Small intestine (tissue), 7 donors: ENCODE data around the gene CYP2C8. TPM values are rescaled to one million over a fixed set of nuclear protein-coding genes. Genes with fewer than 3 reads are reported as not detected.
"Not testable (repeated sequence)": the region's sequence is repeated elsewhere in the genome, so short reads cannot be mapped to it uniquely, and the experiment has no call there.

Experiments
- DNase-seq, 2 donors: peaks; one replicate each; pipeline versions ENCODE4 v3.0.0 to v3.0.0-alpha.2; 2013
- FAIRE-seq: peaks from 2 replicates; lab custom pipeline; 2012; peaks lifted over from hg19 to GRCh38; lab: Jason Lieb, UNC
- H3K27ac ChIP-seq, 3 donors: one replicate each; pipeline ENCODE4 v1.5.1; 2013; ENCODE audit warnings: low read length in 2 of 3, mild to moderate bottlenecking in 2 of 3, control low read depth in 1 of 3, inconsistent platforms in 1 of 3, low read depth in 1 of 3, moderate library complexity in 1 of 3
- H3K27me3 ChIP-seq, 3 donors: one replicate each; pipeline ENCODE4 v1.6.1; 2013; ENCODE audit warnings: low read length in 3 of 3, inconsistent platforms in 1 of 3; ENCODE audit not compliant: control insufficient read depth in 3 of 3, insufficient read depth in 3 of 3
- H3K36me3 ChIP-seq, 3 donors: one replicate each; pipeline ENCODE4 v1.6.1; 2013; ENCODE audit warnings: low read length in 3 of 3, inconsistent platforms in 1 of 3, low read depth in 1 of 3, mild to moderate bottlenecking in 1 of 3, moderate library complexity in 1 of 3; ENCODE audit not compliant: control insufficient read depth in 3 of 3, insufficient read depth in 2 of 3
- H3K4me1 ChIP-seq, 3 donors: one replicate each; pipeline ENCODE4 v1.6.1; 2013; ENCODE audit warnings: low read length in 2 of 3, inconsistent platforms in 1 of 3, low read depth in 1 of 3, mild to moderate bottlenecking in 1 of 3, moderate library complexity in 1 of 3; ENCODE audit not compliant: control insufficient read depth in 3 of 3, insufficient read depth in 2 of 3
- H3K4me3 ChIP-seq, 3 donors: one replicate each; pipeline ENCODE4 v1.5.1; 2013; ENCODE audit warnings: low read length in 3 of 3, control low read depth in 1 of 3, inconsistent platforms in 1 of 3, low read depth in 1 of 3, mild to moderate bottlenecking in 1 of 3, moderate library complexity in 1 of 3
- H3K9me3 ChIP-seq, 2 donors: one replicate each; pipeline ENCODE4 v1.6.1; 2013; ENCODE audit warnings: low read depth in 1 of 2, low read length in 1 of 2; ENCODE audit not compliant: control insufficient read depth in 2 of 2, insufficient read depth in 1 of 2
- WGBS, 3 donors: extraction: QIAGEN DNeasy Blood & Tissue Kit; methylation state at CpG; one replicate each; pipeline ENCODE4 v1.1.7; 2013; 5-methylcytosine and 5-hydroxymethylcytosine counted together
- polyA plus RNA-seq, 4 donors: library from polyadenylated mRNA; stranded (reverse) in 3 of 4; unstranded in 1 of 4; fragments of 200-250 nt in 3 of 4; fragments of 120-200 nt in 1 of 4; gene quantifications; one replicate each; pipeline versions ENCODE4 v1.2.1 to v1.2.3, GENCODE V29; 2013
- donor health status: healthy with polysubstance abuse.
- donor health status: control.
- donor health status: control.
- donor health status: Bipolar disorder and iron deficiency.
- donor health status: healthy.

Gene CYP2C8
- polyA plus RNA-seq, 4 donors = 0.21 to 24.4 (median 3.1) TPM; not detected in 1

- not testable (repeated sequence) for H3K4me1 ChIP-seq, H3K36me3 ChIP-seq, H3K4me3 ChIP-seq, H3K27me3 ChIP-seq, H3K27ac ChIP-seq, FAIRE-seq, DNase-seq
- WGBS, 3 donors = 77 to 88% (median 80%) methylated on average over 4 of the region's 4 CpGs
- H3K9me3 ChIP-seq = peaks cover 0 to 11% of the 10 kb centered on the region in 2 donors
These were observed 5.2 kb downstream of the CYP2C8 start for GRCh38 chr10:95064125-95064524.

GRCh38 chr10:95056744-95057363 lies 12.4 kb downstream of the CYP2C8 start:
- Histone ChIP-seq H3K9me3 (no peaks in the 10 kb centered on the region), H3K27me3 (no peaks in the 10 kb centered on the region), H3K4me1 (no peaks in the 10 kb centered on the region), H3K36me3 (no peaks in the 10 kb centered on the region), H3K4me3 (no peak overlapping the region), H3K27ac (no peak overlapping the region)
- DNase-seq (no peak), FAIRE-seq (no peak)
- 81 to 91% (median 85%) methylated on average over 3 of the region's 3 CpGs for WGBS, 3 donors

- Histone ChIP-seq H3K9me3 (peaks cover 0 to 9% of the 10 kb centered on the region in 2 donors), H3K36me3 (no peaks in the 10 kb centered on the region), H3K4me1 (no peaks in the 10 kb centered on the region), H3K27ac (no peak overlapping the region), H3K4me3 (no peak overlapping the region), H3K27me3 (no peaks in the 10 kb centered on the region)
- 76 to 86% (median 86%) methylated on average over 2 of the region's 2 CpGs for WGBS, 3 donors
- no peak for FAIRE-seq
- no peak for DNase-seq
These were observed 19.4 kb downstream of the CYP2C8 start for GRCh38 chr10:95049919-95050318.

- WGBS, 3 donors = 83 to 91% (median 83%) methylated on average over 2 of the region's 2 CpGs
- H3K36me3 ChIP-seq = no peaks in the 10 kb centered on the region
- no peak overlapping the region for H3K27ac ChIP-seq
- no peak for DNase-seq
- H3K4me3 ChIP-seq = no peak overlapping the region
- no peaks in the 10 kb centered on the region for H3K4me1 ChIP-seq
- FAIRE-seq = no peak
- no peaks in the 10 kb centered on the region for H3K27me3 ChIP-seq
- H3K9me3 ChIP-seq = peaks cover 0 to 9% of the 10 kb centered on the region in 2 donors
These were observed 21.1 kb downstream of the CYP2C8 start for GRCh38 chr10:95048206-95048605.

- Histone ChIP-seq H3K4me3 (no peak overlapping the region), H3K27ac (no peak overlapping the region), H3K4me1 (no peaks in the 10 kb centered on the region), H3K27me3 (no peaks in the 10 kb centered on the region), H3K9me3 (no peaks in the 10 kb centered on the region), H3K36me3 (no peaks in the 10 kb centered on the region)
- WGBS, 3 donors = 78 to 86% (median 85%) methylated on average over 2 of the region's 2 CpGs
- FAIRE-seq (no peak), DNase-seq (no peak)
These were observed 30.0 kb downstream of the CYP2C8 start for GRCh38 chr10:95039281-95039680.

- Histone ChIP-seq H3K4me3 (no peak overlapping the region), H3K36me3 (no peaks in the 10 kb centered on the region), H3K27ac (no peak overlapping the region), H3K4me1 (no peaks in the 10 kb centered on the region), H3K9me3 (no peaks in the 10 kb centered on the region), H3K27me3 (no peaks in the 10 kb centered on the region)
- FAIRE-seq (no peak), DNase-seq (no peak)
- 48 to 68% (median 54%) methylated on average over 4 of the region's 4 CpGs for whole genome bisulfite sequencing, 3 donors
These were observed 33.7 kb downstream of the CYP2C8 start for GRCh38 chr10:95035332-95036295.

- WGBS, 3 donors = 66 to 79% (median 76%) methylated on average over 4 of the region's 4 CpGs
- Histone ChIP-seq H3K4me3 (no peak overlapping the region), H3K9me3 (no peaks in the 10 kb centered on the region), H3K36me3 (no peaks in the 10 kb centered on the region), H3K27me3 (no peaks in the 10 kb centered on the region), H3K4me1 (no peaks in the 10 kb centered on the region), H3K27ac (no peak overlapping the region)
- no peak for FAIRE-seq
- DNase-seq = no peak
These were observed 34.9 kb downstream of the CYP2C8 start for GRCh38 chr10:95034401-95034800.

GRCh38 chr10:95031656-95032055 lies 37.6 kb downstream of the CYP2C8 start:
- Histone ChIP-seq H3K27me3 (no peaks in the 10 kb centered on the region), H3K4me3 (no peak overlapping the region), H3K4me1 (no peaks in the 10 kb centered on the region), H3K27ac (no peak overlapping the region), H3K9me3 (no peaks in the 10 kb centered on the region), H3K36me3 (no peaks in the 10 kb centered on the region)
- no peak for DNase-seq
- FAIRE-seq = no peak
